KG1 (cell line): ENCODE measurements around the gene POLR1A.
A peak's percentile ranks its signal among the peaks of the same experiment; 100 is the strongest.

Source experiments
- DNase-seq: peaks from one replicate; lab custom pipeline; 2025; lab: John Stamatoyannopoulos, UW

Gene POLR1A

DNA sequence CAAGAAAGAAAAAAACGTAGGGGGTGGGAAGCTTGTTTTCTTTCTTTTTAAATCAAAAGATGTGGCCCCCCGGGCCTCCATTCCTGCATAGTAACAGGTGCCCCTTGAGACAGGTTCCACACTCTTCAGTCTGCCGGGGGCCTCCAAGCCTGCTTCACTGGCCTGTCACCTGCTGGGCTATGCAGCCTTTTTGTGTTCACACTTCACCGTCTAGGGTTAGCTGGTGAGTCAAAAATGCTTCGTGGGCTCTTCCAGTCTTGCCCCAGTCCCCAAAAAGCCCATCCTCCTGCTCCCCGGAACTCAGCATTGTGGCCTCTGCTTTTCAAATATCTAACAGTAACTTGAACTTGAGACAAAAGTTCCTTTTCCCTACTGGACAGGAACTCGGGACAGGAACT lies 67.9 kb downstream of the POLR1A start:
- no peak for DNase-seq

DNA sequence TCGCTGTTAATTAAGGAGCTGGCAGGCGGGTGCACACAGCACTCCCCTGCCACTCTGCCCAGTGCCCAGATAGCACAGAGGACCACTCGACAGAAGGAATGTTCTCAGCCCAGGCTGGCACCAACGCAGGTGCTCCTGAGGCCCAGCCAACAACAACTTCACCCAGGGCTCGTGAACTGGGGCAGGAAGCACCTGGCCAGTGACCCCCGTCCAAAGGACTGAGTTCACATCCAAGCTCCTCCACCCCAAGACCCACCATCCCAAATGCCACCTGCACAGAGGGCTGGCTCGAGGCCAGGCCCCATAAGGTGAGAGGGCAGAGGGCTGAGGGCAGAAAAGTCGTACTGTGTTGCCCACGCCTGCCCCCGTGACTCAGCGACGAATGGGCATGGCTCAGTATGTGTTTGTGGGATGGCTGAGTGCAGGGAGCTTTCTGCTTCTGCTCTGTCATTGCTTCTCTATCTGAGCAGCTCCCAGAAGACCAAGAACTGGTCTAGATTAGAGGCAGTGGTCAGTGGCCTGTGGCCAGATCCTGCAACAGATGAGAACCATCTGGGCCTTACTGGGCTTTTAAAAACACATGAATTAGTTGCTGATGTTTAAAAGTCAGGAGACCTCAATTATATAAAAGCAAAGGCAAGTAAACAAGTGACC lies 68.4 kb downstream of the POLR1A start:
- DNase-seq = no peak

DNA sequence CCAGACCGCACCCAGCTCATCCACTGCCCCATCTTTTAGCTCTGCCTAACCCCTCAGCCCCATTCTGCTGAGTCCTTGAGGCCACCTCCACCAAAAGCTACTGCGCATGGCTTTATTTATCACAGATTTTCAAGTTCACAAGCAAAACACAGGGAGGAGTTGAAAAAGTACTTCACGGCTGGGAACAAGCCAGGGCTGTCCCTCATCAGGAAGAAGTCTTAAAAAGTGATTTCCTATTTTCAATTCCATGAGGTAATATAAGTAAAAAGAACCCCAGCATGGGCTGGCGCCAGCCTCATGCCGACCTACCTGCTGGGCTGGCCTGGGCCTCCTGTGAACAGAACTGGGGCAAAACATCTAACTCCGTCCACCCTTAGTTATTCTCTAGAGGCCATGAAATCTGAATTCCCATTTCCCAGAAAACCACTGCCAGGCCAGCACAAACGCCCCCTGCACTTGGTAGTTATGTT lies 69.0 kb downstream of the POLR1A start:
- DNase-seq = no peak

DNA sequence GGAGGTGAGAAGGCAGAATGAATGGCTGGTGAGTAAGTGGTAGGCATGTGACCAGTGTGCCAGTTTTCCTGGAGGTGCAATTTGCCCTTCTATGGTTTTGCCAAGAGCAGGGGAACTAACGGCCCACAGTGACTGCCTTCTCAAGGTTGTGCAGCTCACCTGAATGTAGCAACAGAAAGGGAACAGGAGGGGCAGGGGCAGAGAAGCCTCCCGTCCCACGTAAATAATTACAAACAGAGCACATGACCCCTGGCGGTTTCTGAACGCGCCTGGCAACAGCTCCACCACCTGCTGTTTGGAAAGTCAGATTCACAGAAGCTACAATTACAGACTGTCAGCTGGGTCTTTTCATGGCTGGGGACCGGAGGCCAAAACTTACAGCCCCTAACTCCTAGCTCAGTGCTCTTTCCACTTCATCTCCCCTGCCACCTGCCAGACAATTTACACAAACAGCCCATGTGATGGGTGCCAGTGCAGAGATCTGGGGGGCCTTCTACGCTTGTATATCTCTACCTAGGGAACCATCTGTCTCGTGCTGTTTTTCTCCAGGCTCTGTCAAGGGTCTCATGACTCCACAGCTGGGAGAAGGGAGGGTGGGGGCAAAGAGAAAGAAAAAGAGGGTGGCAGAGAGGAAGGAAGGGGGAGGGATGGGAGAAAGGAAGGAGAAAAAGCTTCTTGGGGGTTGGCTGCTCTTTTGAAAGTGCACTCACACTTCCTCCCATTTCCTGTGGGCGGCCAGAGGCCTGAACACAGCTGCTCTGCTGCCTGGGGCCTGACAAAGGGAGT lies 69.6 kb downstream of the POLR1A start:
- peak; percentile 52 for DNase-seq

DNA sequence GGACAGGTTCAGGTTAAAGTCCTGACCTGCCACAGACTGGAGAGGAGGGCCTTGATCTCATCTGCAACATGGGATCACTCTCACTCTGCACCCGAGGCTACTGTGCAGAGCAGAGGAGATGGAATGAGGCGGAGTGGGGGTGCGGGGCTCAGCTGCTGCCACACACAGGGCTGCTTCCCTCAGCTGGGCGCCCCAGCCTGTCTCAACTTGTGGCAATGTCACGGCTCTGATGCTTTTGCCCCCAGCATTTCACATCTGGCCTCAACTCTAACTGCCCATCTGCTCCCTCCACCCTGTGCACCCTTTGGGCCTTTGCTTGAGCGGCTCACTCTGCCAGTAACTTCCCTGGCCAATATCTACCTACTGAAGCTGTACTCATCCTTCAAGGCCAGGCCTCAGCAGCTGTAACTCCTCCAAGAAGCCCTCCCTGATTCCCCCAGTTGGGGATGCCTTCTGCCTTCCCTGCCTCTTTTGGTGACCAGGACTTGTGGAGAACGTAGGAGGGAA lies 70.3 kb downstream of the POLR1A start:
- DNase-seq = no peak

DNA sequence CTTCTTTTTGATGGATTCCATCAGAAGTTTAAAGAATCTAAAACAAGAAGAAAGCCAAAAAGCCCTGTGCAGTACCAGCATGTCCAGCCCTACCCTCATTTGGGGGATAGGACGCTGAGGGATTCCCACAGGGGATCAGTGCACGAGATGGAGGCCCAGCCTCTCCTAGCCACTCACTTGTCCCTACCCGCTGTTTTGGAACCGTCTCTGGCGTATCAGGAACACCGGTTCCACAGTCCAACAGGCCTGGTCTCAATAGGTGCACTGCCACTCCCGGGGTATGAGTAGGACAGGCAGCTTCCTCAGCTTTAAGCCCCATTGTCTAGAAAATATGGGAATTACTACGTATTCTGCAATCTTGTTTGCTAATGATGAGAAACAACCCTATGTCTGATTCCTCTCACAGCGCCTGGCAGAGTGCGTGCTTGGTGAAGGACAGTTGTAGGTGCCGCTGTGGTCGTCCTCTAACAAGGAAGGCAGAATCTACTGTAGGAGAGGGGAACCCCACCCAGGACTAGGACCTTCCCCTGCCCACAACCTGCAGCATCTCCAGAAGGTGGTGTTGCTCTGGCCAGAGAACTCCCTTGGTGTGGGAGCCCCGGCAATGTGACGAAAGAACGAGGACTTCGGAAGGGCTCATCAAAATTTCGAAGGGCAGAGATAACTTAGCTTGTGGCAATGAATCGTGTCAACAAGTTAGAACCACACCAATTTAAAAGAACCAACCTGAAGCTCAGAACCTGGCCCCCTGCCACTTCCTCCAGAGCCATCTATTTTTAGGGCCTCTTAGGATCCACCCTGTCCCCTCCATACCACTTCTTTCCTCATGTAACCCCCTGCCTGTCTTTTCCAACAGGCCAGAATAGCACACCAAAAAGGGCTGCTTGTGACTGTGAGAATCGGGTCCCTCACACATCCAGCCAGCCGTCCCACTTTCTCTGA lies 71.7 kb downstream of the POLR1A start:
- no peak for DNase-seq

DNA sequence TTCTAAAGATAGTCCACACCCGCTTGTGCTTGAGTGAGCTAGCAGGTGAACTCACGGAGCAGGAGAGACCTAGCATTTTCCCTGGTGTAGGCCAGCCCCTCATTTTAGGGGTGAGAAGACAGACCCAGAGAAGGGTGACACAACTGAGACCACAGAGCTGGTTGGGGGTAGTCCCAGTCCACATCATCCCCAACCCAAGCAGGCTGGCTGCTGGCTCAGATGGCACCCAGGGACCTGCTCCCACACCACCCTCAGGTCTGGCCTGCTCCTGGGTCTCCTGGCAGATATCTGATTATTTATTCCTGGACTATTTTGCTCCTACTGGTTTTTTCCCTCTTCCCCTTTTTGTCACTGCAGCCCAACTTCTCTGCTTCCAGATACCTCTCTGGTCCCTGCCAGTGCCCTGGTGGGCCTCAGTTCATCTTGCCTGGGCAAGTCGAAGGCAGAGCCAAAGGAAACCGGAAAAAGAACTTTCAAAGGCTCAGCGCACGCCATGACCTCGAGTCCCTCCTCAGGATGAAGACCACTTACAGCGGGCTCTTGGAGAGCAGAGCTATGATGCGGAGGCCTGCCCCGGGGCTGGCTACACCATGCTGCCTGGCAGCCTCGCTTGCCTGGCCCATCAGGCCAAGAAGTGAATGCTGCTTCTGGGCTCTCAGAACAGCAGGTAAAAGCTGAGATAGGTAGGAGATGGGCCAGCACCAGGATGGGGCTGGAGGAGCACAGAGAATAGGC lies 72.7 kb downstream of the POLR1A start:
- DNase-seq = no peak

DNA sequence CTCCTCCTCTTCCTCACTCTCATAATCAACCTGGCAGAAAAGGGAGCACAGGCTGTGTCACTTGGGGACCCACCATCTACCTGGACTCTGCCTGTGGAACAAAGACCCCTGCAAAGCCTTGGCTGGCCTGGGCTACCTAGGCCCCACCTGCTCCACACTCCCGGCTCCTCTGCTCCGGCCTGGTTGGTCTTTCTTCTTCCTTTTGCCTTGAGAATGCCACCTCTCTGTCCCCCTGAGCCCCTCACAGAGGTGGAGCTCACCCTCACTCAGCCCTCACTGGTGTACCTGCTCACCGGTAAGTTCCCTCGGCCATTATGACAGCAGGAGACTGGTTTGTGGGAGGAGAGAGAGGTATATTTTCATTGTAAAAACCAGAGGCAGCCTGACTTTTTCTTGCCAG lies 74.1 kb downstream of the POLR1A start:
- DNase-seq = no peak

DNA sequence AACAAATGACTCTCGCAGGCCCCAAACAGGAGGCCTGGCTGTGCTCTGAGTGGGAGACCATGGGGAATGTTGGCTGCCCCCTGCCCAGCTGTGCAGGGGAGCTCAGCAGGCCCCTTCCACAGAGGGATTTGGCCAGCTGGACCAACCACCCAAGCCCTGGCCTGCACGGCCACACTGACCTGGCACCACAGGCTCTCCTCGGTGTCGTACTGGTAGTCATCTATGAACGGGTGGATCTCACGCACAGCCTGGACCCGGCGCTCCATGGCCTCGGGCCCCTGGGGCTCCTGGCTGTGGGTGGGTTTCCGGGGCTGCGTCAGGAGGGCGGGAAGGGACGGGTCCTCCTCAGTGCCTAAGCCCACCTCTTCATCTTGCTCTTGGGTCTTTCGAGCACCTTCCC lies 74.5 kb downstream of the POLR1A start:
- no peak for DNase-seq

DNA sequence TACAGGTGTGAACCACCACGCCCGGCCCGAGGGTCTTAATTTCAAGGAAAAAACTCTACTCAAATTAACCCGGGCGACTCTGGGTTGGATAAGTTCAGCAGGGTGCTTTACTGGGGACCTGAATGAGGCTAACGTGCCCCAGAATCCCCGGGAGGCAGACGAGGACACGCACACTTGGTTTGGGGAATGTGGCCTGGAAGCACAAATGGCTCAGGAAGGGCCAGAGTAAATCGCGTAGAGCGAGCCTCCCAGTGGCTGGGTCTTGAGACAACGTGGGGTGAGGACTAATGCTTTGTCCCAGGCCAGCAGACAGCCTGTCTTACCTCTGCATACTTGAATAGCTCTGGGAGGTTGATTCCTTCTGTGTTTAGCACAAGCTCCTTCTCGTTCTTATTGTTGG lies 75.8 kb downstream of the POLR1A start:
- DNase-seq = no peak

DNA sequence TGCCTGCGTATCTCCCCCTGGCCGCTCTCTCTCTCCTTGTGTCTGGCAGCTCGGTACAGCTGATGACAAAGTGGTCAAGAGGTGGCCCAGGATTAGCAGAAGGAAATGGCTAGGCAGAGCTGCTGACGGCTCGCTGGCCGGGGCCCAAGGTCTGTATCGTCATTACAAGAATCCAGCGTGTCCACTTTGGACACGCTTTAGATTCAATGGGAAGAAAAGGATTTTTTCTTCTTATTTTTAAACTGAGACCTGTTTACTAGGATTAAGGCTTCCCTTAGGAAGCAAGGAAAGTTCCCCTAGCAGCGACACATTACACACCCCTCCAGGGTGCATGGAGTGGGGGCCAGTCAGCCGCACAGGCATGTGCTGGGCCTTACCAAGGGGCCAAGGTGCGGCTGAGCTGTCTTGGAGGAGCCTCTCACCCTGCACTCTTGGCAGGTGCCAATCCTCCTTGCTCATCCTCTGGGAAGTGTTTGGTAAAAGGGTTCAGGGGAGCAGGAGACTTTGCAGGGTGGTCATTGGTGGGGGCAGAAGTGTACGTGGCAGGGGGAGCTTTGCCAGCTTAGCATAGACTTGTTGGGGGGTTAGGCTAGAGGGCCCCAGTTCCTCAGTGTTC lies 76.8 kb downstream of the POLR1A start:
- DNase-seq = no peak

DNA sequence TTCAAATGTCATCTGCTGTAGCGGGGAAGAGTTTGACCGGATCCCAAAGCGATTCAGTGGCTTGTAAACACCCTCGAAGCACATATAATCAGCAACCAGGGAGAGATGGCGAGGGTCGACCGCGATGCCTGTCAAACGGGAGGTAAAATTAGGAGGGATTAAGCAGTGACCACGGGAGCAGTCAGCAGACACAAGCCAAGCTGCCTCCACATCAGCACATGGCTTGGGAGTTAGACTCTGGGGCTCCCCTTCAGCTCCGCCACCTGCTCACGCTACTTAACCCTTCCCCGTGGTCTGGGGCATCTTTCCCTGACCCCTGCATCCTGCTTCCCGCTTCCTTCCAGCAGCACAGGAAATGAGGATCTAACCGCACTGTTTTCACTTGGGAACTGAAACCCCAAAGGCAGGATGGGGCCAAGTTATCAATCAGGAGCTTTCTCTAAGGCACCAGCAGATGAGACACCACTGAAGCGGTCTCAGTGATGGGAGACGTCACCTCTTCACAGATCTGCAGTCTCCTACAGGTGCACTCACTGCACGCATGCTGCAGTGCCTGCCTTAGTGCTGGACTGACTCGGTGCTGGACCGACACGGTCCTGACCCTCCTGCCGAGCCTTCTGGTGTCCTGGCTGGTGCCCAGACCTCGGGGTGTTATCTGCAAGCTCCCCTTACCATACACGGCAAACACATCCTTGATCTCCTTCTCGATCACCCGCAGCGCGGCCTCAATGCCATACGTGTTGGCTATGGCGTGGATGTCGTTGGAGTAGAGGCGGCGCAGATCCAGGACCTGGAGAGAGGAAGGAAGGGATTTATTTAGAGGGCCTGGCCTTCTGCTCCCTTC lies 77.5 kb downstream of the POLR1A start:
- no peak for DNase-seq

DNA sequence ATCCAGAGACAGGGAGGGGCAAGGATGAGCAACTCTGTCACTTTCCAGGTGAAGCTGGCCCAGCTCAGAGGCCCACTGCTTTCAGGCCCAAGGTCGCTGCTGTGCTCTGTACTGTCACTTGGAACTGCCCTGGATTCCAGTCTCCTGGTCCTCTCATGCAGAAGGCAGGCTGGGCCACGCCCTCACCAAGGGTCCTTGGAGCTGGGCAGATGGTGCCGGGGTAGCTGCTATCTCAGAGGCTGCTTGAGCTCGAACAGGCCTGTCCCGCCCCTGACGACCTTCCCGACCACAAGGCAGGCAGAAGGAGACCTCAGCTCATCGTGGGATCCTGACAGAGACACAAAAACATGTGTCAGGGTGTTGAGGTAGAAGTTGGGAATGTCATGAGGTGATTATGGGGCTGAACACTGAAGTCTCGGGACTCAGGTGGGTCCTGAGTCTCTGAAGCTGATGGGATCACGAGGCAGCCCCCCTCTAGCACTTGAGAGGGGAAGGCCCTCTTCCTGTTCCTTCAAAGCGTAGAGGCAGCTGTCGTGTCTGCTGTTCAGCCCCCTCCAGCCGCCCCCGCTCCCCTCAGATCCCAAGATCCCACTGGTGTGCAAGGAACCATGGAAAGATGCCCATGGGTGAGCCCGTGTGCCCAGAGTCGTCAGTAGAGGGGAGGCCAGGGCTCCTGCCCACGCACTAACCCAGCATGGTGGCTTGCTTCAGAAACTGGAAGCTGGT lies 78.3 kb downstream of the POLR1A start:
- no peak for DNase-seq

DNA sequence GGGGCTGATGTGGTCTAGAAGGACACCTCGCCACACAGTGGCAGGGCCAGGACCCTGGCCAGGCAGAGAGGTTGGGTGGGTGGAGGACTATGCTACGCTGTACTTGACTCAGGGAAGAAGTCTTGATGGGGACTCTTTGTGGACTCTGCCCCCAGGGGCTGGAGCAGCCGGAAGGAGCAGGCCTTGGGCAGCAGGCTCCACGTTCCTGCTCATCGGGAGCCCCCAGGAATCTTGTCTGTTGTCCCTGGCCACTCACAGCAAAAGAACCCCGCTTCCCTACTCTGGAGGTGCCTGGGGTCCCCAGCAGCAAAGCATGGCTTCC lies 79.0 kb downstream of the POLR1A start:
- DNase-seq = no peak

DNA sequence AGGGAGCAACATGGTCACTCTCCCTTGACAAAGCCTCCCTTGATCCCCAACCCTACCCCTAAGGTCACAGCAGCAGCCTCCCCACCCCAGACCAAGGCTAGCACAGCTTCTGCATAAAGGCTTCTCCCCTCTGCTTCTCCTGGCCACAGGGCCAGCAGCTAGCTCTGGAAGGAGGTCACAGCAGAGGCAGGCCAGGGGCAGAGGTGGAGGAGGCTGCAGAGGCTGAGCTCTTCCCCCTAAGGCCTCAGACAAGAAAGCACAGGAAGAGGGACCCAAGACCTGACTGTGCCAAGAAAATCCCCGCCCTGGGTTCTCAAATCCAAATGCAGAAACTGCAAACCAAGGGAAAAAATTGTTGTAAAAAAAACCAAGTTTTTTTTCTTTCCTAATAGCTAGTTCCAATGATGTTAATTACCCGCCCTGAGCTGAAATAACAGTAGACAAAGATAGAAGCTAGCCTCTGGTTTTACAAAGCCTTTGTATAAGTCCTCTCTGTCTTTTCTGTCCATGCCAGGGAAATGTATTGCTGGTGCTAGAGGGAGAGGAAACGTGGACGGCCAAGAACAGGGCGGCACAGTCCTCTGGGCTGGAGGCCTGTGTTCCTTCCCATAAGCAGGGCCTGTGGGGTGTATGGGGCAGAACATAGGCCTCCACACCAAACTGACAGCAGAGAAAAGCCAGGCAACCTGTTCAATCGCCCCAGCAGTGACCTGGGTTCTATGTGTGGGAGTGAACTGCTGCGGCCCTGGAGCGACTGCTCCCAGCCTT lies 79.5 kb downstream of the POLR1A start:
- no peak for DNase-seq

DNA sequence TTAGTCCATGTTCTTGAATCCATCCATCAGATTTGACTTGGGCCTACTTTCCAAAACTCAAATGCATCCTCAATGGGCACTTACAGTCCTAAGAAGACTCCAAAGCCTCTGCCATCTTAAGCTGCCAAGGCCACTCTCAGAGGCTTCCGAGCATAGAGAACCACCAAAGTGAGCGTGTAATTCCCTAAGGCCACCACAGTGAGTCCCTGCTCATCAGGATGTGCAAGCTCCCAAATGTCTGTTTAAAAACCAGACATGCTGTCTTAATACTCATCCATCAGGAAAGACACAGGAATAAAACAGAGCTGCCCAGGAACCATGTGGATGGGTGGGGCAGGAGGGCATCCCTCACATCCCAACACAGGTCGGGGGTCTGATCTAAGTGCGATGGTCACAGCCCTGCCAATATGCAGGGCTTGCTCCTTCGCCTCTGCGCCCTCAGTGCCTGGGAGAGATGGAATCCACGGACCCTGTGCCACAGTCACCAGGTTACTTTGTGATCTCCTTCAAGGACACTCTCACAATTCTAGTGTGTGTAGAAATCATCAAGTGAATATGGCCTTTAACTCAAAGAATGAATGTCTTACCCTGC lies 80.4 kb downstream of the POLR1A start:
- no peak for DNase-seq

DNA sequence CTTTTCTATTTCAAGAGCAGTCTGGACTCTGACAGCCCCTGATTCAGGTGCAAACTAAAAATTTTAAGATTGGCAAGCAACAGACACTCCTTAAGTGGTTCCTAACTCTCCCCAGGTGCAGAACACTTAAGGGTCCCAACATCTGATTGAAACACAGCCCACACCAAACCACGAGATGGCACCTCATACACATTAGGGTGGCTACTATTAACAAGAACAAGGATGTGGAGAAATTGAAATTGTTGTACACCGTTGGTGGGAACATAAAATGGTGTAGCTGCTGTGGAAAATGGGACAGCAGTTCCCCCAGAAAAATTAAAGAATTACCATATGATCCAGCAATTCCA lies 82.3 kb downstream of the POLR1A start:
- no peak for DNase-seq

DNA sequence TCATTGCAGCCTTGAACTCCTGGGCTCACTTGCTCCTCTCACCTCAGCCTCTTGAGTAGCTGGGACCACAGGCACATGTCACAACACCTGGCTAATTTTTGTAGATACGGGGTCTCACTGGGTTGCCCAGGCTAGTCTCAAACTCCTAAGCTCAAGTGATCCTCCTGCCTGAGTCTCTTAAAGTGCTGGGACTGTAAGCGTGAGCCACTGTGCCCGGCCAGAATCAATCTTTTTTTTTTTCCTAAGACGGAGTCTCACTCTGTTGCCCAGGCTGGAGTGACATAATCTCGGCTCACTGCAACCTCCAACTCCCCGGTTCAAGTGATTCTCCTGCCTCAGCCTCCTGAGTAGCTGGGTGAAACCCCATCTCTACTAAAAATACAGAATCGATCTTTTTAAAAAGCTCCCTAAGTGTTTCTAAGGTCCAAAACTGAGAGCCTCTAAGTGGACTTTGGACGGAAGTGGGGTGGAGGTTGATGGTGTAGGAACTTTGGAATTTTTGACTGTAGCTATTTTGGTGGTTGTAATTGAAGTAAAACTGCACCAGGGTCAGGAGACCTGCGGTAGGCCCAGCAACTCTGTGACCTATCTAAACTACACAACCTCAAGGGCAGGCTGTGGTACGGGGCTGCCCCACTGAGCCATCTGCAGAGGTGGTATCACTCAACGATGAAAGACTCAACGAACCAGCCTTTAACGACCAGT lies 82.9 kb downstream of the POLR1A start:
- no peak for DNase-seq
